Left kidney (tissue), 8 donors: ENCODE measurements around the gene TRIM60. TPM values are rescaled to one million over a fixed set of nuclear protein-coding genes. Genes with fewer than 3 reads are reported as not detected.
"Not testable (repeated sequence)": the region's sequence is repeated elsewhere in the genome, so short reads cannot be mapped to it uniquely, and the experiment has no call there.

Experiments
- DNase-seq: peaks from one replicate; pipeline ENCODE4 v3.0.0-alpha.2; 2013
- long read RNA-seq, 8 donors: transcript quantifications; one replicate each; lab custom pipeline, GENCODE V29; 2026
- polyA plus RNA-seq: library from polyadenylated mRNA; unstranded; fragments of 120-200 nt; gene quantifications from one replicate; pipeline ENCODE4 v1.2.1, GENCODE V29; 2013; ENCODE audit not compliant: insufficient read length

The TRIM60 gene
- not detected for polyA plus RNA-seq
- long read RNA-seq, donor 1: 0 reads
- long read RNA-seq, donor 2: 0 reads
- long read RNA-seq, donor 3: 0 reads
- long read RNA-seq, donor 4: 0 reads
- long read RNA-seq, donor 5: 0 reads
- long read RNA-seq, donor 6: 0 reads
- long read RNA-seq, donor 7: 0 reads
- long read RNA-seq, donor 8: 0 reads

- DNase-seq: no peak
Measured at GRCh38 chr4:165031436-165032211, at the start of gene TRIM60. TSS of gene TRIM60 (plus strand) at chr4:165031999. CDS start at chr4:165040073, 8,074 bp downstream.

DNA sequence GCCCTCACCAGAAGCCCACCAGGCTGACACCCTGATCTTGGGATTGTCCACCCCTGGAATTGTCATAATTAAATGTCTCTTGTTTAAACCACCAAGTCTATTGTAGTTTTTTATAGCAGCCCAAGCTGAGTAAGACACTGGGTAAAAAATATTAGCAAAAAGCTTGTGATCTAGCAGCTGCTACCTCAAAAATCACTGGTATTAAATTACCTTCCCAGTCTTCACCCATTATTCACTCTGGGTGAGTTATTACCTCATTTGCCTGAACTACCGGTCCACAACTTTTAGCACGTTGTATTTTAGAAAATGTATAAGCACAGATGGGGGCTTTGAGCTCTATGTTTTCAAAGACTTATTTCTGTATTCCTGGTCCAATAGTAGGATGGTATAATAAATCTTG is 42.3 kb upstream of the TRIM60 start:
- no peak for DNase-seq

DNA sequence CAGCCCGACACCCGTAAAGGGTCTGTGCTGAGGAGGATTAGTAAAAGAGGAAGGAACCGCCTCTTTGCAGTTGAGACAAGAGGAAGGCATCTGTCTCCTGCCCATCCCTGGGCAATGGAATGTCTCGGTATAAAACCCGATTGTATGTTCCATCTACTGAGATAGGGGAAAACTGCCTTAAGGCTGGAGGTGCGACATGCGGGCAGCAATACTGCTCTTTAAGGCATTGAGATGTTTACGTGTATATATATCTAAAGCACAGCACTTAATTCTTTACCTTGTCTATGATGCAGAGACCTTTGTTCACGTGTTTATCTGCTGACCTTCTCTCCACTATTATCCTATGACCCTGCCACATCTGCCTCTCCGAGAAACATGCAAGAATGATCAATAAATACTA is 41.0 kb upstream of the TRIM60 start:
- DNase-seq: not testable (repeated sequence)

- DNase-seq: not testable (repeated sequence)
Measured at GRCh38 chr4:164996123-164996522, 35.7 kb upstream of the TRIM60 start.

DNA sequence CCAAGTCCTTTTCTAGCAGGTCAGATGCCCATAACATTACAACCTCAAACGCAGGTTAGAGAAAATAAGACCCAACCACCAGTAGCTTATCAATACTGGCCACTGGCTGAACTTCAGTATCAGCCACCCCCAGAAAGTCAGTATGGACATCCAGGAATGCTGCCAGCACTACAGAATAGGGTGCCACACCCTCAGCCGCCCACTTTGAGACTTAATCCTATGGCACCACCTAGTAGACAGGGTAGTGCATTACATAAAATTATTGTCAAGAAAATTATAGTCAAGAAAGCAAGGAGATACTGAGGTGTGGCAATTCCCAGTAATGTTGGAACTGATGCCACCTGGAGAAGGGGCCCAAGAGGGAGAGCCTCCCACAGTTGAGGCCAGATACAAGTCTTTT is 34.5 kb upstream of the TRIM60 start:
- DNase-seq: no peak

- no peak for DNase-seq
Measured at GRCh38 chr4:164997941-164998340, 33.9 kb upstream of the TRIM60 start.

- DNase-seq: not testable (repeated sequence)
Measured at GRCh38 chr4:164998526-164999080, 33.2 kb upstream of the TRIM60 start.

- DNase-seq: not testable (repeated sequence)
Measured at GRCh38 chr4:165001957-165002356, 29.8 kb upstream of the TRIM60 start.

DNA sequence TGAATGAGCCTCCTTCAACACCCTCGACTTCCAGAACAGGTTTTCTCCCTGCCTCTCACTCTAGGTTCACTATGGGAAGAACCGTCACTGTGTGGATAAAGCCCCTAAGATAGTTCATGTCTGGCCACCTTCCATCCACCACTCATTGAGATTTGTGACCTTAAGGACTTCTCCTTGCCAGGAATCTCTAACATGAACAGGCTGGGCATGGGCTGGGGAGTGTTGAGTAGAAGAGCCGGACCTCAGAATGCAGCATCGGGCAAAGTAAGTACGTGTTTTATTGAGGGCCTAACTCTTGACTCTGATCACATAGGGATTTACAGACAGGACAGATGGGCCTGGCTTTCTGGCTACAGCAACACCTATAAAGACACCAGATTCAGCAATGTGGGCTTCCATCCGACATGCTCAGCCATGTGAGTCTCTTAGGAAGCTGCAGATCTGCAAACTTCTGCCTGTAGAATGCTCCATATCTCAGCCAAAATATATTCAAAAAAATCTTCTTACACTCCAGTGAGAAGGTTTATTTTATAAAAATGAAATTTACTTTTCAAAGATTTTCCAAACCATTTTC is 26.4 kb upstream of the TRIM60 start:
- no peak for DNase-seq

- peak; percentile 46 for DNase-seq
Measured at GRCh38 chr4:165006456-165006855, 25.3 kb upstream of the TRIM60 start.

- DNase-seq: no peak
Measured at GRCh38 chr4:165006886-165007285, 24.9 kb upstream of the TRIM60 start.

DNA sequence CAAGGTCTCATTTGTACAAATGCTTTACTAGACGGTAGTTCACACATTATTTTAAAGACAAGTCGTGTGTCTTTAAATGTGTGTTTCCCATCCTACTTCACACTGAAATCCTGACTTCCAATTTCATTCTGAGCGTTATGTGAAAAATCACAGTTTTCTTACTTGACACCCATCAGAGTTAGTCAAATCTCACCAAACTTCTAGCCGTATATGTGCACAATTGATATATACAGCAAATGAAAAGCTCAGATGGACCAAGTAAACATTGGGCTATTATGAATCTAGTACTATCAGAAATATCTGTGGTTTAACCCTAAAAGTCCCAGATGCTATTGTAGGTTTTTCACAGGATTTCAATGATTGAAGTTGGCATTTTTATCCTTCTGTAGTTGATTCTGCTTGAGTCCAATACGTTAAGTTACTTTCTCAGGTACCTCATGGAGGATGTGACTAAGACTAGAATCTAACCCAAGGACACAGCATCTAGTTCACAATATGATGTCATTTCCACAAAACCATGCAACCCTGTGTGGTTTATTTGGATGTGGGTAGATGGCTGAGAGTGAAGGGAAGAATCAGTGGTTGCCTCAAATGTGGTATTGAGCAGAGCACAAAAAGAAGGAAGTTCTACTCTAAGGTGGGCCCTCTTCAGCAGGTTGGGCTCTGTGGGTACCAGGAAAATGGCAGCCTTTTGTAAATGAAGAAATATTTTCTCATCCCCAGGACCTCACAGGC is 22.1 kb upstream of the TRIM60 start:
- DNase-seq: no peak

DNA sequence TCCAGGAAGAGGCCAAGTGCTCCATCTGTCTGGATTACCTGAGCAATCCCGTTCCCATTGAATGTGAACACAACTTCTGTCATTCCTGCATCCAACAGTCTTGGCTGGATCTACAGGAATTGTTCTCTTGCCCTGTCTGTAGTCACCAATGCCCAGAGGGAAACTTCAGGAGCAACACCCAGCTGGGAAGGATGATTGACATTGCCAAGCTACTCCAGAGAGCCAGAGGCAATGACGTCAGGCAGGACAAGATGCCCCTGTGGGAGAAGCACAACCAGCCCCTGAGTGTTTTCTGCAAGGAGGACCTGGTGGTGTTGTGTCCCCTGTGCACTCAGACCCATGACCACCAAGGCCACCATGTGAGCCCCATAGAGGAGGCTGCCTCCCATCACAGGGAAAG is 21.3 kb upstream of the TRIM60 start:
- DNase-seq: no peak

GRCh38 chr4:165010991-165011390 is 20.8 kb upstream of the TRIM60 start:
- DNase-seq: no peak

DNA sequence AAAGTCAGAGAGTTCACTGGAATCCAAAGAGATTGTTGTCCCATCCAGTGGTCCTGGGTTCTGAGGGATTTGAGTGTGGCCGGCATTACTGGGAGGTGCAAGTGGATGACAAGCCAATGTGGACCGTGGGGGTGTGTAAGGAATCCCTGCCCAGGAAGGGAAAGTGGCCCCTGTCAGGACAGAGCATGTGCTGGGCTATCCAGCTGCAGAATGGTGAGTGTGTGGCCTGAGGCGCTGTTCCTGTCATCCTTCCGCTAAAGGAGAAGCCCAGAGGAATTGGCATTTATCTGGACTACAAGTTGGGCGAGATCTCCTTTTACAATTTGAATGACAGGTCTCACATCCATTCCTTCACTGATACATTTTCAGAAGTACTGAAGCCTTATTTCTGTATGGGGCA is 20.4 kb upstream of the TRIM60 start:
- DNase-seq: no peak

DNA sequence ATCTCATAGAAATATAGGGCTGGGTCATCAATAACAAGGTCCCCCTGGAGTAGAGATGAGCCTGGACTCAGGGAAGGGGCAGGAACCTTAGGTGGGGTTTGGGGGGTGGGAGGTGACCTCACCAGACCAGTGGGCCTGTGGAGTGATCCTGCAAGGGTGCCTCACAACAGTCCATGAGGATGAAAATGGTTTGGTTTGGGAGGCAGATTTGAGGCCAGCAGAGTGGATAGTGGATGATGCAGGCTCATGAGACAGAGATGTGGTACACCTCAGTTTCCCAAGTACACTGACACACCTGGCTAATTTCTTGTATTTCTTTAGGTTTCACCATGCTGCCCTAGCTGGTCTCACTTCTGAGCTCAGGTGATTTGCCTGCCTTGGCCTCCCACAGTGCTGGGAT is 18.1 kb upstream of the TRIM60 start:
- no peak for DNase-seq

GRCh38 chr4:165016971-165017370 is 14.8 kb upstream of the TRIM60 start:
- DNase-seq: no peak

DNA sequence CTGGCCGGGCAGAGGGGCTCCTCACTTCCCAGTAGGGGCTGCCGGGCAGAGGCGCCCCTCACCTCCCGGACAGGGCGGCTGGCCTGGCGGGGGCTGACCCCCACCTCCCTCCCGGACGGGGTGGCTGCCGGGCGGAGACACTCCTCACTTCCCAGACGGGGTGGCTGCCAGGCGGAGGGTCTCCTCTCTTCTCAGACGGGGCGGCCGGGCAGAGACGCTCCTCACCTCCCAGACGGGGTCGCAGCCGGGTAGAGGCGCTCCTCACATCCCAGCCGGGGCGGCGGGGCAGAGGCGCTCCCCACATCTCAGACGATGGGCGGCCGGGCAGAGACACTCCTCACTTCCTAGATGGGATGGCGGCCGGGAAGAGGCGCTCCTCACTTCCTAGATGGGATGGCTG is 11.8 kb upstream of the TRIM60 start:
- DNase-seq: not testable (repeated sequence)

DNA sequence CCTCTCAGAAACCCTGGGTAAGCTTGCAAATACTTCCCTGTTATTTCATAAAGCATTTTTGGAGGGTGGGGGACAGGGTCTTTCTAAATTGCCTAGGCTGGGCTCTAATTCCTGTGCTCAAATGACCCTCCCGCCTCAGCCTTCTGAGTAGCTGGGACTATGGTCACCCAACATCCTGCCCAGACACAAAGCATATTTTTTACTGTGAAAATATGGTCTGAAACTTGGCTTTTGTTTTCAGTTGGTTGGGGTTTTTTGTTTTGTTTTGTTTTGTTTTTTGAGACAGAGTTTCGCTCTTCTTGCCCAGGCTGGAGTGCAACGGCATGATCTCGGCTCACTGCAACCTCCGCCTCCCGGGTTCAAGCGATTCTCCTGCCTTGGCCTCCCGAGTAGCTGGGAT is 6.0 kb upstream of the TRIM60 start:
- DNase-seq: not testable (repeated sequence)

DNA sequence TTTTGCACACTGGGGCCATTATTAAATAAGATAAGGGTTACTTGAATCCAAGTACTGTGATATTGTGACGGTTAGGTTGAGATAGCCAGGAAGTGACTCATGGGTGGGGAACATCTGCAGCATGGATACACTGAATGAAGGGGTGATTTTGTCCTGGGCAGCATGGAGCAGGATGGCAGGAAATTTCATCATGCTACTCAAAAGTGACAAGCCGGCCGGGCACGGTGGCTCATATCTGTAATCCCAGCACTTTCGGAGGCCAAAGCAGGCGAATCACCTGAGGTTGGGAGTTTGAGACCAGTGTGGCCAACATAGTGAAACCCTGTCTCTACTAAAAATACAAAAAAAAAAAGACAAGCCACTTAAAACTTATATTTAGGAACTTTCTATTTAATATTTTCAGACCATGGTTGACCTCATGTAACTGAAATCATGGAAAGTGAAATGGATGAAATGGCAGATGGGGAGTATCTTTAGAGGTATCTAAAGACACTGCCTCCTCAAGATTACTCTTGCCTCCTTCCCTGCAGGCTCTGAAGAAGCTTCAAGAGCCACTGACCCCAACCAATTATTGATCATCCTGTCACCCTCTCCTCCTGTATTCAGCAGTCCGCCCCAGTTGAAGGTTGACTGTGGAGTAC is 3.9 kb upstream of the TRIM60 start:
- DNase-seq: no peak

GRCh38 chr4:165048170-165048569 is 16.4 kb downstream of the TRIM60 start:
- no peak for DNase-seq

DNA sequence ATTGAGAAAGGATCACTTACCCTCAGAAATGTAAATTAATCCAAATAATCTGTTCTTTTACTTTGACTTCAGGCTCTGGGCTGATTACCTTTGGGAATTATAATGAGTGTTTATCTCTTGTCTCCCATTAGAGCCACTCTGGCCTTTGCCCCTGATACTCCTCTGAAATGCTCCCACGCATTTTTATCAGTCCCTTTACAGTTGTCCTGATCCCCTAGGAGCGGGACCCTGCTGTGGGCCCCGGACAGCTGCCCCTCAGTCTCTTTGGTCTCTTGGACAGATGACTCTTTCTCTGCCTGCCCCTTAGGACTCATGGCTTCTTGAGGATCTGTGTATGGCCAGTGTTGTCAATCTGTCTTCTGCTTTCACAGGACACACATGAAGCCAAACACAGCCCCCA is 20.8 kb downstream of the TRIM60 start:
- DNase-seq: no peak
